T-helper 2 cell treated with Interferon-gamma antibody and Interleukin-4, amounts not matched to agents 100 ng/mL and 5 ng/mL, for 36 hours (primary cell): ENCODE data around the gene RAD51B. TPM values are rescaled to one million over a fixed set of nuclear protein-coding genes. Genes with fewer than 3 reads are reported as not detected.

Source experiments
- intact Hi-C: fragments of 100-400 bp; cut with micrococcal nuclease; formaldehyde crosslinking; loops from one replicate; pipeline ENCODE4 v1.15.1; 2023
- total RNA-seq: library from RNA; stranded (reverse); gene quantifications from 2 replicates; pipeline ENCODE4 v1.2.3, GENCODE V29; 2022

RAD51B gene
- total RNA-seq, 1 donor from 2014 or later: 31.7 TPM

- intact Hi-C loops: no loop called here
These were observed 835.6 kb downstream of the RAD51B start for GRCh38 chr14:68655021-68655831.

GRCh38 chr14:68655911-68656316 lies 836.3 kb downstream of the RAD51B start:
- intact Hi-C loops: no loop called here

- intact Hi-C loops: no loop called here
These were observed 836.9 kb downstream of the RAD51B start for GRCh38 chr14:68656452-68656851.

- intact Hi-C loops: no loop called here
These were observed 837.9 kb downstream of the RAD51B start for GRCh38 chr14:68657300-68658028.

GRCh38 chr14:68658029-68658509 lies 838.5 kb downstream of the RAD51B start:
- intact Hi-C loops: no loop called here

- intact Hi-C loops: no loop called here
These were observed 839.7 kb downstream of the RAD51B start for GRCh38 chr14:68658943-68659931.

GRCh38 chr14:68660495-68660894 lies 840.9 kb downstream of the RAD51B start:
- intact Hi-C loops: loop anchor here (5.0 kb wide), 1 partner anchor 127 kb away; no protein-coding TSS in a partner anchor

GRCh38 chr14:68661226-68662225 lies 841.9 kb downstream of the RAD51B start:
- intact Hi-C loops: loop anchor here (5.0 kb wide), 1 partner anchor 126 kb away; no protein-coding TSS in a partner anchor

- intact Hi-C loops: loop anchor here (5.0 kb wide), 1 partner anchor 125 kb away; no protein-coding TSS in a partner anchor
These were observed 842.8 kb downstream of the RAD51B start for GRCh38 chr14:68662392-68662791.

- intact Hi-C loops: loop anchor here (5.0 kb wide), 1 partner anchor 124 kb away; no protein-coding TSS in a partner anchor
These were observed 843.2 kb downstream of the RAD51B start for GRCh38 chr14:68662826-68663225.

- intact Hi-C loops: loop anchor here (5.0 kb wide), 1 partner anchor 124 kb away; no protein-coding TSS in a partner anchor
These were observed 844.0 kb downstream of the RAD51B start for GRCh38 chr14:68663385-68664076.

- intact Hi-C loops: loop anchor here (5.0 kb wide), 1 partner anchor 123 kb away; no protein-coding TSS in a partner anchor
These were observed 844.7 kb downstream of the RAD51B start for GRCh38 chr14:68664225-68664681.

- intact Hi-C loops: no loop called here
These were observed 845.6 kb downstream of the RAD51B start for GRCh38 chr14:68665131-68665530.

GRCh38 chr14:68665792-68666204 lies 846.2 kb downstream of the RAD51B start:
- intact Hi-C loops: no loop called here

- intact Hi-C loops: no loop called here
These were observed 846.7 kb downstream of the RAD51B start for GRCh38 chr14:68666236-68666635.

- intact Hi-C loops: loop anchor here (1.0 kb wide), 1 partner anchor 30 kb away; no protein-coding TSS in a partner anchor
These were observed 847.3 kb downstream of the RAD51B start for GRCh38 chr14:68666899-68667298.

GRCh38 chr14:68667313-68667791 lies 847.8 kb downstream of the RAD51B start:
- intact Hi-C loops: loop anchor here (1.0 kb wide), 1 partner anchor 30 kb away; no protein-coding TSS in a partner anchor

- intact Hi-C loops: no loop called here
These were observed 848.4 kb downstream of the RAD51B start for GRCh38 chr14:68668028-68668427.
